ENCODE data around the gene PPT1. TPM values are rescaled to one million over a fixed set of nuclear protein-coding genes. Genes with fewer than 3 reads are reported as not detected.

PPT1 gene
- total and polyA plus RNA-seq, 2 experiments from 2014 or later = 67.4 to 202 TPM

DNA sequence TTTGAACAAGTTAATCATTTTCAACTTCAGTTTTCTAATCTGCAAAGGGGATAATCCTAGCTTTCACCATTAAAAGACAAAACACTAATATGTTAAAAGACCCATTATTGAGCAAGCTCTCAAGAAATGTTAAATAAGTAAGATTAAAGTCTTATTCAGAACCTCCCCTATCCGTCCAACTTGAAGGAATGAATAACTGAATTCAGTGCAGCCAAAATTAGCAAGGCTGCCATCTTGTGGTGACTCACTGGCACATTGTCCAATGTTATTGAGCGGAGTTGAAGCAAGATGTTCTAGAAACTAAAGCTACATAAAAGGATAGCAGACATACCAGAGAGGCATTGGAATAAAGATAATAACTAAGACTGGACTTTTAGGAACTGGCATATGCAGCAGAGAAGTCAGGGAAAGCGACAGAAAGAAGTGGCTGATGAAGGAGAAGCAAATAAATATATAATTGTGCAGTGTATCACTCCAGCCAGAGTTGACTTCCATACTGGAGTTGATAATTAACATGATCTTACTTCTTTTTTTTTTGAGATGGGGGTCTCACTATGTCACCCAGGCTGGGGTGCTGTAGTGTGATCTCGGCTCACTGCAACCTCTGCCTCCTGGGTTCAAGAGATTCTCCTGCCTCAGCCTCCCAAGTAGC lies 64.7 kb downstream of the PPT1 start:
- Histone ChIP-seq H3K27ac (ENCODE audit: low read depth) (no peak overlapping the region), H4K20me1 (replicated peaks; ENCODE audit: insufficient read depth) (no peaks in the 10 kb centered on the region), H3K4me1 (ENCODE audit: insufficient read depth) (no peaks in the 10 kb centered on the region), H3F3A (replicated peaks; ENCODE audit: low read depth) (no peaks in the 10 kb centered on the region), H3K9me2 (ENCODE audit: insufficient read depth) (no peaks in the 10 kb centered on the region), H3K27me3 (ENCODE audit: insufficient read depth) (no peaks in the 10 kb centered on the region), H3K4me2 (no peak overlapping the region), H3K4me3 (no peak overlapping the region), H2AFZ (no peak overlapping the region), H3K79me2 (replicated peaks; ENCODE audit: insufficient read depth) (no peaks in the 10 kb centered on the region), H3K36me3 (ENCODE audit: insufficient read depth) (no peaks in the 10 kb centered on the region)
- no peaks in the 10 kb centered on the region for H3K9me3 Mint-ChIP-seq
- no peaks in the 10 kb centered on the region for H3K36me3 Mint-ChIP-seq (ENCODE audit: low read depth)
- peaks cover 1% of the 10 kb centered on the region for H3K27me3 Mint-ChIP-seq (ENCODE audit: insufficient read depth, low read depth, poor library complexity)
- ATAC-seq (peak; percentile 77), DNase-seq (ENCODE audit: low spot score) (peak; percentile 70)
- TF ChIP-seq, protein P1, sequence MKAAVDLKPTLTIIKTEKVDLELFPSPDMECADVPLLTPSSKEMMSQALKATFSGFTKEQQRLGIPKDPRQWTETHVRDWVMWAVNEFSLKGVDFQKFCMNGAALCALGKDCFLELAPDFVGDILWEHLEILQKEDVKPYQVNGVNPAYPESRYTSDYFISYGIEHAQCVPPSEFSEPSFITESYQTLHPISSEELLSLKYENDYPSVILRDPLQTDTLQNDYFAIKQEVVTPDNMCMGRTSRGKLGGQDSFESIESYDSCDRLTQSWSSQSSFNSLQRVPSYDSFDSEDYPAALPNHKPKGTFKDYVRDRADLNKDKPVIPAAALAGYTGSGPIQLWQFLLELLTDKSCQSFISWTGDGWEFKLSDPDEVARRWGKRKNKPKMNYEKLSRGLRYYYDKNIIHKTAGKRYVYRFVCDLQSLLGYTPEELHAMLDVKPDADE (IDR thresholded peaks at IDR 0.05) = no peak
- no peak for TF ChIP-seq POLR2AphosphoS5 (IDR thresholded peaks at IDR 0.05; ENCODE audit: low read depth)
- no peak for TF ChIP-seq NANOG (IDR thresholded peaks at IDR 0.05; ENCODE audit: borderline replicate concordance)
- no peak for TF ChIP-seq EZH2 (IDR thresholded peaks at IDR 0.05; ENCODE audit: low read depth, unreplicated experiment)
- TF ChIP-seq, protein P2, sequence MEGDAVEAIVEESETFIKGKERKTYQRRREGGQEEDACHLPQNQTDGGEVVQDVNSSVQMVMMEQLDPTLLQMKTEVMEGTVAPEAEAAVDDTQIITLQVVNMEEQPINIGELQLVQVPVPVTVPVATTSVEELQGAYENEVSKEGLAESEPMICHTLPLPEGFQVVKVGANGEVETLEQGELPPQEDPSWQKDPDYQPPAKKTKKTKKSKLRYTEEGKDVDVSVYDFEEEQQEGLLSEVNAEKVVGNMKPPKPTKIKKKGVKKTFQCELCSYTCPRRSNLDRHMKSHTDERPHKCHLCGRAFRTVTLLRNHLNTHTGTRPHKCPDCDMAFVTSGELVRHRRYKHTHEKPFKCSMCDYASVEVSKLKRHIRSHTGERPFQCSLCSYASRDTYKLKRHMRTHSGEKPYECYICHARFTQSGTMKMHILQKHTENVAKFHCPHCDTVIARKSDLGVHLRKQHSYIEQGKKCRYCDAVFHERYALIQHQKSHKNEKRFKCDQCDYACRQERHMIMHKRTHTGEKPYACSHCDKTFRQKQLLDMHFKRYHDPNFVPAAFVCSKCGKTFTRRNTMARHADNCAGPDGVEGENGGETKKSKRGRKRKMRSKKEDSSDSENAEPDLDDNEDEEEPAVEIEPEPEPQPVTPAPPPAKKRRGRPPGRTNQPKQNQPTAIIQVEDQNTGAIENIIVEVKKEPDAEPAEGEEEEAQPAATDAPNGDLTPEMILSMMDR (conservative IDR thresholded peaks at IDR 0.05; ENCODE audit: low read depth in 2 of 2) = peak; percentile 87
- TF ChIP-seq ZNF114 (CRISPR knock-in tag; IDR thresholded peaks at IDR 0.05) = no peak
- no peak for TF ChIP-seq REST (IDR thresholded peaks at IDR 0.05; ENCODE audit: unreplicated experiment)
- no peak overlapping the region for H3K27ac Mint-ChIP-seq
- peaks cover 4% of the 10 kb centered on the region; the same call in 1 of the 3 replicates for H3K4me1 Mint-ChIP-seq
- no peak overlapping the region for H3K4me3 Mint-ChIP-seq

DNA sequence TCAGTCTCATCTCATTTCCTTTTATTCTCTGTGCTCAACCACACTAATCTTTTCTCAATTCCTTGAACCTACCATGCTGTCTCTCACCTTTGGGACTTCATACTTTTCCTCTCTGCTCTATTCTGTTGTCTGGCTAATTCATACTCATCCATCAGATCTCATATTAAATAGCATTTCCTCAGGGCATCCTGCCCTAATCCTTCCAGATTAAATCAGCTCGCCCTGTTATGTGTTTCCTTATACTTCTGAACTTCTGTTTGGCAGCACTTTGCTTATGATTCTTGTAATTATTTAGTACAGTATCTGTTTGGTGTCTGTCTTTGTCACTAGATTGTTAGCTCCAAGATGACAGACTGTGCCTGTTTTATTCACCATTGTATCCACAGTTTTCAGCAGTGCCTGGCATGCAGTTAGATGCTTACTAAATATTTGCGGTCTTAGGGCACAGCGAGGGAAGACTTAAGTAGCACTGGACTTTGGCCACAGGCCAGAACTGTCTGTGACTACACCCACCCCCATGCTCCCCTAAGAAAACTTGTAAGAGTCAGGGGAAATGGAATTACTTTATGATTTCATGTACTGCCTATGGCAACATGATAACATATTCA lies 66.4 kb downstream of the PPT1 start:
- H3K4me3 ChIP-seq = no peak overlapping the region
- H3K36me3 Mint-ChIP-seq (ENCODE audit: low read depth) = no peaks in the 10 kb centered on the region
- peaks cover 4% of the 10 kb centered on the region; the same call in 1 of the 3 replicates for H3K4me1 Mint-ChIP-seq
- ATAC-seq = no peak
- H2AFZ ChIP-seq = no peak overlapping the region
- no peak overlapping the region for H3K27ac ChIP-seq (ENCODE audit: low read depth)
- H3K4me1 ChIP-seq (ENCODE audit: insufficient read depth) = no peaks in the 10 kb centered on the region
- no peaks in the 10 kb centered on the region for H3K27me3 ChIP-seq (ENCODE audit: insufficient read depth)
- H4K20me1 ChIP-seq (replicated peaks; ENCODE audit: insufficient read depth) = no peaks in the 10 kb centered on the region
- H3K27ac Mint-ChIP-seq = no peak overlapping the region
- H3K4me2 ChIP-seq = no peak overlapping the region
- no peaks in the 10 kb centered on the region for H3K79me2 ChIP-seq (replicated peaks; ENCODE audit: insufficient read depth)
- H3K9me2 ChIP-seq (ENCODE audit: insufficient read depth) = no peaks in the 10 kb centered on the region
- H3K4me3 Mint-ChIP-seq = no peak overlapping the region
- H3F3A ChIP-seq (replicated peaks; ENCODE audit: low read depth) = no peaks in the 10 kb centered on the region
- H3K9me3 Mint-ChIP-seq = no peaks in the 10 kb centered on the region
- H3K27me3 Mint-ChIP-seq (ENCODE audit: insufficient read depth, low read depth, poor library complexity) = peaks cover 1% of the 10 kb centered on the region
- DNase-seq (ENCODE audit: low spot score) = no peak
- H3K36me3 ChIP-seq (ENCODE audit: insufficient read depth) = no peaks in the 10 kb centered on the region
- TF ChIP-seq EZH2phosphoT487 (IDR thresholded peaks at IDR 0.05; ENCODE audit: unreplicated experiment) = no peak
- no peak for TF ChIP-seq EZH2 (IDR thresholded peaks at IDR 0.05; ENCODE audit: low read depth, unreplicated experiment)
- no peak for TF ChIP-seq JUNB (IDR thresholded peaks at IDR 0.05; ENCODE audit: unreplicated experiment)
- no peak for TF ChIP-seq CREB1 (CRISPR knock-in tag; IDR thresholded peaks at IDR 0.05; ENCODE audit: low read depth)
- no peak for TF ChIP-seq ZNF331 (CRISPR knock-in tag; IDR thresholded peaks at IDR 0.05; ENCODE audit: low read depth)
- TF ChIP-seq POLR2AphosphoS5 (IDR thresholded peaks at IDR 0.05; ENCODE audit: low read depth) = no peak
- no peak for TF ChIP-seq ZNF114 (CRISPR knock-in tag; IDR thresholded peaks at IDR 0.05)
- TF ChIP-seq NANOG (IDR thresholded peaks at IDR 0.05; ENCODE audit: borderline replicate concordance) = no peak
- no peak for TF ChIP-seq STAT1 (IDR thresholded peaks at IDR 0.05; ENCODE audit: unreplicated experiment)
- TF ChIP-seq, protein P1 (IDR thresholded peaks at IDR 0.05) = no peak
